MCF 10A (cell line): Measurements from ENCODE around the gene C6orf163. TPM values are rescaled to one million over a fixed set of nuclear protein-coding genes. Genes with fewer than 3 reads are reported as not detected.

Experiments used
- BruUV-seq: library from RNA; stranded (reverse); fragments of 400-500 nt; replicated peaks from 2 replicates; lab custom pipeline; 2021; lab: Mats Ljungman, UMichigan
- CTCF ChIA-PET: fragments of 300-600 bp; sonication (Branson Sonifier 250); formaldehyde crosslinking; extraction: SDS; loops from one replicate; lab custom pipeline; 2021; ENCODE audit warnings: antibody characterized with exemption, inconsistent platforms; lab: Yijun Ruan, JAX
- POLR2A ChIA-PET: fragments of 300-600, 350-650 bp; sonication (Branson Sonifier 250); formaldehyde crosslinking; extraction: SDS; loops from one replicate; lab custom pipeline; 2020; ENCODE audit warnings: antibody characterized with exemption, inconsistent platforms; lab: Yijun Ruan, JAX
- DNase-seq: peaks from one replicate; pipeline ENCODE4 v3.0.0-alpha.2; 2018; ENCODE audit not compliant: unreplicated experiment
- H3K27ac Mint-ChIP-seq: one replicate; pipeline ENCODE4 v1.8.0; 2022; ENCODE audit warnings: mild to moderate bottlenecking, low read depth, mixed read lengths; ENCODE audit not compliant: unreplicated experiment
- H3K27me3 Mint-ChIP-seq: one replicate; pipeline ENCODE4 v1.8.0; 2022; ENCODE audit warnings: mixed read lengths; ENCODE audit not compliant: insufficient read depth, unreplicated experiment
- H3K36me3 Mint-ChIP-seq: one replicate; pipeline ENCODE4 v1.8.0; 2022; ENCODE audit warnings: mild to moderate bottlenecking, moderate library complexity, mixed read lengths; ENCODE audit not compliant: insufficient read depth, unreplicated experiment
- H3K4me1 Mint-ChIP-seq: one replicate; pipeline ENCODE4 v1.8.0; 2022; ENCODE audit warnings: mixed read lengths; ENCODE audit not compliant: insufficient read depth, unreplicated experiment
- H3K4me3 Mint-ChIP-seq: one replicate; pipeline ENCODE4 v1.8.0; 2022; ENCODE audit warnings: mild to moderate bottlenecking, moderate library complexity, mixed read lengths; ENCODE audit not compliant: unreplicated experiment
- H3K9me3 Mint-ChIP-seq: one replicate; pipeline ENCODE4 v1.8.0; 2022; ENCODE audit warnings: mixed read lengths; ENCODE audit not compliant: unreplicated experiment
- intact Hi-C: fragments of 100-400 bp; cut with micrococcal nuclease; formaldehyde crosslinking; loops from 2 replicates; pipeline ENCODE4 v1.14.1; 2022
- total RNA-seq: library from RNA; stranded (reverse); gene quantifications from 2 replicates; pipeline ENCODE4 v1.2.3, GENCODE V29; 2022
- TF ChIP-seq, protein P1 (sequence below): fragments of 200-600 bp; IDR thresholded peaks from one replicate; pipeline ENCODE4 v1.8.0; 2022; ENCODE audit warnings: antibody characterized with exemption, mild to moderate bottlenecking; ENCODE audit not compliant: unreplicated experiment

C6orf163 gene
- total RNA-seq, 1 experiment from 2014 or later = 1.0 TPM

DNA sequence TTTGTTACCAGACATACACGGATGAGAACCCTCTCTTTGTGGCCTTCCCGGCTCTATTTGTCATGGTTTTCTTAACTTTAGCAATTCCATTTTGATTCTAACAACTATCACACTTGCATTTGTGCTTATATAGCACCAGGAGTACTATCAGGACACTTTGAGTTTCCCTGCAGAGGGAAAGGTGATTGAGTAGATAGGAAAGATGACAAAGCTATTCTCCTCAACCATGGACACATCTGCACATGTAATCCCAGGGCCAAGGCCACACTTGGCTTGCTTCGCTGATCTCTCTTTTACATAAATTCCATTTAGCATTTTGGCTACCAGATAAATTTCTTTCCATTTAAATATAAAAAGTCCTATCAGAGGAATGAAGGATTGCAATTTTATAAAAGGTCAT, 39.8 kb downstream of the C6orf163 start:
- TF ChIP-seq, protein P1, sequence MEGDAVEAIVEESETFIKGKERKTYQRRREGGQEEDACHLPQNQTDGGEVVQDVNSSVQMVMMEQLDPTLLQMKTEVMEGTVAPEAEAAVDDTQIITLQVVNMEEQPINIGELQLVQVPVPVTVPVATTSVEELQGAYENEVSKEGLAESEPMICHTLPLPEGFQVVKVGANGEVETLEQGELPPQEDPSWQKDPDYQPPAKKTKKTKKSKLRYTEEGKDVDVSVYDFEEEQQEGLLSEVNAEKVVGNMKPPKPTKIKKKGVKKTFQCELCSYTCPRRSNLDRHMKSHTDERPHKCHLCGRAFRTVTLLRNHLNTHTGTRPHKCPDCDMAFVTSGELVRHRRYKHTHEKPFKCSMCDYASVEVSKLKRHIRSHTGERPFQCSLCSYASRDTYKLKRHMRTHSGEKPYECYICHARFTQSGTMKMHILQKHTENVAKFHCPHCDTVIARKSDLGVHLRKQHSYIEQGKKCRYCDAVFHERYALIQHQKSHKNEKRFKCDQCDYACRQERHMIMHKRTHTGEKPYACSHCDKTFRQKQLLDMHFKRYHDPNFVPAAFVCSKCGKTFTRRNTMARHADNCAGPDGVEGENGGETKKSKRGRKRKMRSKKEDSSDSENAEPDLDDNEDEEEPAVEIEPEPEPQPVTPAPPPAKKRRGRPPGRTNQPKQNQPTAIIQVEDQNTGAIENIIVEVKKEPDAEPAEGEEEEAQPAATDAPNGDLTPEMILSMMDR = no peak
- no peak for DNase-seq
- CTCF ChIA-PET = interaction anchor here (0.6 kb wide), 1 partner anchor 24 kb away, joined by 3 read pairs; the partner anchor contains the start of gene CFAP206
- no TSS peak for BruUV-seq
- Mint-ChIP-seq H3K27me3 (no peaks in the 10 kb centered on the region), H3K9me3 (no peaks in the 10 kb centered on the region), H3K36me3 (no peaks in the 10 kb centered on the region), H3K27ac (no peak overlapping the region), H3K4me1 (no peaks in the 10 kb centered on the region), H3K4me3 (no peak overlapping the region)
- intact Hi-C loops = no loop called here
- POLR2A ChIA-PET = no interaction called here

DNA sequence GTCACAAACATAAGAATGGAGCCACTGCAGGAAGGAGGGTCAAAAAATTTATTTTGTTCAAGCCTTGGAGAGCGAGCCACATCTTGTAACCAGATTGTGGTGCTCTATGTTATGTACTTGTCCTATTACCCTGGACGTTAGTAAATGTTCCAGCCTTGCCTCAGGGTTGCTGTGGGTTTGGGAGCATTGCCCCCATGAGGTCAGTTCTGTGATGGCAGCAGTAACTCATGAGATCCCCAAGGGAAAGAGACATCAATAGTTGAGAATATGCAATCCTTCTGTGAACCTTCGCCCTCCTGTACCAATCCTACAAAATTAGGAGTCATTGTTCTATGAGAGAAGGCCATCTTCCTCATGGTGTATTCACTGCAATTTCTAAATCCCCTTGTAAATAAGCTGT, 46.7 kb downstream of the C6orf163 start:
- POLR2A ChIA-PET = no interaction called here
- intact Hi-C loops = loop anchor here (1.0 to 10.0 kb wide), 7 partner anchors 196 to 1481 kb away; partner anchors contain the start of gene RARS2
- TF ChIP-seq, protein P1 = peak; percentile 39
- no peak overlapping the region for H3K4me3 Mint-ChIP-seq
- H3K4me1 Mint-ChIP-seq = no peaks in the 10 kb centered on the region
- no peak overlapping the region for H3K27ac Mint-ChIP-seq
- no peaks in the 10 kb centered on the region for H3K27me3 Mint-ChIP-seq
- no TSS peak for BruUV-seq
- CTCF ChIA-PET = interaction anchor here (0.8 to 1.2 kb wide), 2 partner anchors 9 to 100 kb away, joined by 3 read pairs; no protein-coding TSS in a partner anchor
- no peaks in the 10 kb centered on the region for H3K36me3 Mint-ChIP-seq
- DNase-seq = peak; percentile 47
- H3K9me3 Mint-ChIP-seq = no peaks in the 10 kb centered on the region

DNA sequence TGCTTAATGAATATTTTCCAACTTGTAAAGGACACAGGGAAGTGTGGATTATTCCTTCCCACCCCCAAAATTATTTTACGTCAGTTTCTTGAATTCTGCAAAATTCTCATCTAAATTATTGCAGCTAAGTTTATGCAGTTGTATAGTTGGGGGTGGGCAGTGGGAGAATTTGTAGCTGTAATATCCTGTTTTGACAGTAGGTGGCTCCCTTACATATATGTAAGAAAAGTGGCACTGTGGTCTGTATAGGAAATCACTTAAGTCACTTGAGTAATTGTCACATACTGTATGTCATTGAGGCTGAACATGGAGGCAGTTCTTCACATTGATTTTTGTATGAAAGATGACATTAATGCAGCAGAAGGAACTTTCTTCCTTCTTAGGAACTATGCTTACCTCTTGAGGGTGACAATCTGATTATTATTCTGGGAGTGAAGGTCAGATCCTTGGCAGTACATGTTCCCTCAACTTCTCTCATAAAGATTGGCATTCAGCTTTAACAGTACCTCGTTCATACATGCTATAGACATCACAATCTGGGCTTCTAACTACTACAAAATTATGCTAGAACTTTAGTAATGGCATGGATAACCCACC, 48.5 kb downstream of the C6orf163 start:
- TF ChIP-seq, protein P1 = peak; percentile 71
- peak; percentile 58 for DNase-seq
- H3K9me3 Mint-ChIP-seq = no peaks in the 10 kb centered on the region
- H3K4me1 Mint-ChIP-seq = no peaks in the 10 kb centered on the region
- no peak overlapping the region for H3K27ac Mint-ChIP-seq
- H3K36me3 Mint-ChIP-seq = no peaks in the 10 kb centered on the region
- H3K27me3 Mint-ChIP-seq = no peaks in the 10 kb centered on the region
- H3K4me3 Mint-ChIP-seq = no peak overlapping the region
- intact Hi-C loops = loop anchor here (5.0 to 10.0 kb wide), 5 partner anchors 194 to 1479 kb away; partner anchors contain the start of gene RARS2
- POLR2A ChIA-PET = interaction anchor here (0.6 to 1.1 kb wide), 5 partner anchors 9 to 309 kb away, joined by 3 to 4 read pairs (median 3); partner anchors contain the start of genes AKIRIN2, ORC3 and RARS2
- CTCF ChIA-PET = interaction anchor here (0.5 to 2.9 kb wide), 41 partner anchors 10 to 1099 kb away, joined by 3 to 43 read pairs (median 3); partner anchors contain the start of genes CFAP206 and SMIM8
- no TSS peak for BruUV-seq

DNA sequence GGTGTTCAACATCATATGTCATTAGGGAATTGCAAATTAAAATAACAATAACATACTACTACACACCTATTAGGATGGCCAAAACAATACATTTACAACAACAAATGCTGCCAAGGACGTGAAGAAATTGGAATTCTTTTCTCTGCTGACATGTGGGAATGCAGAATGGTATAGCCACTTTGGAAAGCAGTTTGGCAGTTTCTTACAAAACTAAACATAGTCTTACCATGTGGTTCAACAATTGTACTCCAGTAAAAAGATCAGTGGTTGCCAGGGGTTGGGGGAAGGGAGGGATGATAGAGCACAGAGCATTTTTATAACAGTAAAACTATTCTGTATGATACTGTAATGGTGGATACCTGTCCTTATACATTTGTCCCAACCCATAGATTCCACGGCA, 50.8 kb downstream of the C6orf163 start:
- peaks cover 12% of the 10 kb centered on the region for H3K27me3 Mint-ChIP-seq
- H3K4me3 Mint-ChIP-seq = no peak overlapping the region
- CTCF ChIA-PET = no interaction called here

More for the DNA sequence above, 50.8 kb downstream of the C6orf163 start:
- DNase-seq = no peak
- POLR2A ChIA-PET = no interaction called here
- intact Hi-C loops = loop anchor here (10.0 kb wide), 1 partner anchor 299 kb away; no protein-coding TSS in a partner anchor
- BruUV-seq = no TSS peak
- no peaks in the 10 kb centered on the region for H3K9me3 Mint-ChIP-seq
- no peak overlapping the region for H3K27ac Mint-ChIP-seq
- no peaks in the 10 kb centered on the region for H3K4me1 Mint-ChIP-seq
- H3K36me3 Mint-ChIP-seq = no peaks in the 10 kb centered on the region
- TF ChIP-seq, protein P1 = no peak
